ENCODE measurements around the gene VPS11. TPM values are rescaled to one million over a fixed set of nuclear protein-coding genes. Genes with fewer than 3 reads are reported as not detected.

Gene VPS11
- polyA plus RNA-seq, 3 donors: 28.6 to 56.6 (median 43.3) TPM

GRCh38 chr11:119084663-119085436 is 17.2 kb downstream of the VPS11 start, which contains the start of gene HMBS:
HMBS (plus strand) TSS chr11:119084881; CDS start chr11:119085034, 153 bp downstream.
- H3K9me3 Mint-ChIP-seq: no peaks in the 10 kb centered on the region
- H4K20me1 ChIP-seq (ENCODE audit: insufficient read depth, low read length): no peaks in the 10 kb centered on the region
- 0% methylated on average over 41 of the region's 45 CpGs for WGBS (ENCODE audit: insufficient coverage)
- peak within 1 kb of the TSS; percentile 91 for H2AFZ ChIP-seq (ENCODE audit: insufficient read depth, low read depth, low read length, poor library complexity, severe bottlenecking)
- H3K9me3 ChIP-seq (replicated peaks in 1 of 2; ENCODE audit: control insufficient read depth in 1 of 2, insufficient read depth in 1 of 2, low read length in 2 of 2): no peaks in the 10 kb centered on the region
- peak within 1 kb of the TSS; percentile 92 to 98 for H3K4me3 Mint-ChIP-seq
- peak within 1 kb of the TSS; percentile 83 to 90 for H3K27ac ChIP-seq (ENCODE audit: low read depth in 1 of 2, low read length in 2 of 2)
- peak within 1 kb of the TSS; percentile 67 for H3K9ac ChIP-seq (ENCODE audit: insufficient read depth, low read length, poor library complexity, severe bottlenecking)
- TF ChIP-seq CTCF (IDR thresholded peaks at IDR 0.05): no peak
- H3K27ac Mint-ChIP-seq: peak within 1 kb of the TSS; percentile 89 to 97 (median 95)
- H3K36me3 Mint-ChIP-seq: peaks cover 30 to 41% of the 10 kb centered on the region in 2 donors
- H3K79me2 ChIP-seq (ENCODE audit: insufficient read depth, low read length): peaks cover 15% of the 10 kb centered on the region
- peak within 1 kb of the TSS; percentile 50 to 96 (median 77) for H3K4me3 ChIP-seq (replicated peaks in 1 of 3; ENCODE audit: low read depth in 2 of 3, low read length in 3 of 3)
- peak within 1 kb of the TSS; percentile 86 for H3K4me2 ChIP-seq (replicated peaks; ENCODE audit: extremely low read depth, low read length, poor library complexity, severe bottlenecking)
- H3K4me1 Mint-ChIP-seq: peaks cover 39% of the 10 kb centered on the region
- intact Hi-C loops (cut with micrococcal nuclease): loop anchor here (2.0 to 5.0 kb wide), 3 partner anchors 16 to 37 kb away; partner anchors contain the start of genes DPAGT1 (in 1 of the 2), HINFP (in 1 of the 2) and VPS11 (in 1 of the 2)
- H3K4me1 ChIP-seq (ENCODE audit: control insufficient read depth in 1 of 2, insufficient read depth in 2 of 2, low read length in 2 of 2): peaks cover 25 to 32% of the 10 kb centered on the region in 2 donors
- H3K27me3 Mint-ChIP-seq (ENCODE audit: low read depth in 3 of 3): peaks cover 0 to 1% (median 1%) of the 10 kb centered on the region in 3 donors
- no peaks in the 10 kb centered on the region for H3K27me3 ChIP-seq (ENCODE audit: control insufficient read depth in 2 of 2, insufficient read depth in 2 of 2, low read length in 2 of 2)
- peak; percentile 87 to 97 (median 96) for DNase-seq
- peaks cover 28 to 29% of the 10 kb centered on the region in 2 donors for H3K36me3 ChIP-seq (replicated peaks in 1 of 2; ENCODE audit: control insufficient read depth in 1 of 2, insufficient read depth in 2 of 2, low read length in 2 of 2)

GRCh38 chr11:119085437-119085847 is 17.8 kb downstream of the VPS11 start:
- H3K4me1 Mint-ChIP-seq: peaks cover 45% of the 10 kb centered on the region
- Histone ChIP-seq H3K4me2 (replicated peaks; ENCODE audit: extremely low read depth, low read length, poor library complexity, severe bottlenecking) (peak overlapping the region; percentile 86), H4K20me1 (ENCODE audit: insufficient read depth, low read length) (no peaks in the 10 kb centered on the region), H3K27me3 (ENCODE audit: control insufficient read depth in 2 of 2, insufficient read depth in 2 of 2, low read length in 2 of 2) (no peaks in the 10 kb centered on the region), H3K79me2 (ENCODE audit: insufficient read depth, low read length) (peaks cover 20% of the 10 kb centered on the region), H3K9me3 (replicated peaks in 1 of 2; ENCODE audit: control insufficient read depth in 1 of 2, insufficient read depth in 1 of 2, low read length in 2 of 2) (no peaks in the 10 kb centered on the region), H3K9ac (ENCODE audit: insufficient read depth, low read length, poor library complexity, severe bottlenecking) (peak overlapping the region; percentile 67), H3K27ac (ENCODE audit: low read depth in 1 of 2, low read length in 2 of 2) (peak overlapping the region; percentile 83 to 90), H2AFZ (ENCODE audit: insufficient read depth, low read depth, low read length, poor library complexity, severe bottlenecking) (peak overlapping the region; percentile 91), H3K4me1 (ENCODE audit: control insufficient read depth in 1 of 2, insufficient read depth in 2 of 2, low read length in 2 of 2) (peaks cover 29 to 38% of the 10 kb centered on the region in 2 donors), H3K36me3 (replicated peaks in 1 of 2; ENCODE audit: control insufficient read depth in 1 of 2, insufficient read depth in 2 of 2, low read length in 2 of 2) (peaks cover 22 to 23% of the 10 kb centered on the region in 2 donors), H3K4me3 (replicated peaks in 1 of 3; ENCODE audit: low read depth in 2 of 3, low read length in 3 of 3) (peak overlapping the region; percentile 50 to 96 (median 77))
- 8% methylated on average over 4 of the region's 13 CpGs for WGBS (ENCODE audit: insufficient coverage)
- H3K4me3 Mint-ChIP-seq: peak overlapping the region; percentile 92 to 98
- no peak for DNase-seq
- no peak for TF ChIP-seq CTCF (IDR thresholded peaks at IDR 0.05)
- H3K27me3 Mint-ChIP-seq (ENCODE audit: low read depth in 3 of 3): peaks cover 0 to 1% (median 1%) of the 10 kb centered on the region in 3 donors
- H3K27ac Mint-ChIP-seq: peak overlapping the region; percentile 89 to 97 (median 95)
- no peaks in the 10 kb centered on the region for H3K9me3 Mint-ChIP-seq
- intact Hi-C loops (cut with micrococcal nuclease): loop anchor here (2.0 to 5.0 kb wide), 3 partner anchors 15 to 37 kb away; partner anchors contain the start of genes DPAGT1 (in 1 of the 2), HINFP (in 1 of the 2) and VPS11 (in 1 of the 2)
- peaks cover 27 to 35% of the 10 kb centered on the region in 2 donors for H3K36me3 Mint-ChIP-seq

All from CD14-positive monocyte (primary cell).